Epithelial cell of esophagus (primary cell): ENCODE measurements around the gene TLE3.

Source experiments
- DNase-seq: peaks from one replicate; pipeline ENCODE4 v3.0.0; 2010; ENCODE audit warnings: low read depth
- H3K4me3 ChIP-seq: 2 replicates; pipeline ENCODE4 v1.5.1; 2011; ENCODE audit warnings: mild to moderate bottlenecking, low read length, control low read depth
- CTCF ChIP-seq: IDR thresholded peaks from 2 replicates; pipeline ENCODE4 v1.5.1; 2011; ENCODE audit warnings: low read depth, mild to moderate bottlenecking, low read length, control low read depth, inconsistent platforms; ENCODE audit not compliant: insufficient read depth; ENCODE audit errors: missing control alignments

The TLE3 gene

GRCh38 chr15:70006259-70007147 lies 91.2 kb downstream of the TLE3 start:
- TF ChIP-seq CTCF, result no peak
- no peak overlapping the region for H3K4me3 ChIP-seq
- DNase-seq, result no peak

- no peak for DNase-seq
- TF ChIP-seq CTCF, result no peak
Measured at GRCh38 chr15:70004826-70005225, 92.9 kb downstream of the TLE3 start.

GRCh38 chr15:70002897-70003296 lies 94.8 kb downstream of the TLE3 start:
- no peak overlapping the region for H3K4me3 ChIP-seq
- TF ChIP-seq CTCF, result no peak
- DNase-seq, result no peak

More at GRCh38 chr15:70004826-70005225, 92.9 kb downstream of the TLE3 start:
- H3K4me3 ChIP-seq, result no peak overlapping the region

- H3K4me3 ChIP-seq, result no peak overlapping the region
- DNase-seq, result no peak
- TF ChIP-seq CTCF, result no peak
Measured at GRCh38 chr15:70001859-70002258, 95.9 kb downstream of the TLE3 start.

GRCh38 chr15:69999392-70000085 lies 98.2 kb downstream of the TLE3 start:
- TF ChIP-seq CTCF, result no peak
- H3K4me3 ChIP-seq, result no peak overlapping the region
- DNase-seq, result no peak

GRCh38 chr15:69998541-69999391 lies 99.0 kb downstream of the TLE3 start:
- DNase-seq, result no peak
- H3K4me3 ChIP-seq, result no peak overlapping the region
- no peak for TF ChIP-seq CTCF
